ENCODE data around the gene MDM1. TPM values are rescaled to one million over a fixed set of nuclear protein-coding genes. Genes with fewer than 3 reads are reported as not detected.
A peak's percentile ranks its signal among the peaks of the same experiment; 100 is the strongest.

The MDM1 gene
- total RNA-seq, 1 donor from 2014 or later: 10.5 TPM

DNA sequence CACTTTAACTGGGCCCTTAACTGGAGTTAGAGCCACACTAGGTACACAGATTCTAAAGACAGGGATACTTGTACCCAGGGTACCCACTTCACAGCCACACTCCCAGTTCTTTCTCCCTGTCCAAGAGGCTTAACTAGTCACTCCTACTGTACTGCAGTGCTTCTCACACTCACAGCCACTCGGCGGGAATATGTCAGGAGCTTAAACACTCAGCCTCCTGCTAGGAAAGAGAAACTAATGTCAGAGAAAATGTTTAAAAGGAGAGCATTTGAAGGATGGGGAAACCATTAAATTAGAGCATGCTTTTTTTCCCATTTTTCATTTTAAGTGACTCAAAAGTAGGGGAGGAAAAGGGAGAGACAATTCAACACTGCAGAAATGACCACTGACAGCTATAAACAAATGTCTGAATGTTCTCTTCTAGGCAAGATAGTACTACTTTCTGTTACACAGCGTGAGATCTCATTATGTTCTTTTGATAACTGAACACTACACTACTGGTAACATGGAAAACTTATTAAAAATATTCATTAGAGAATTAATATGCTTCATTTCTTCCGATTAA is 22.9 kb upstream of the MDM1 start:
- TF ChIP-seq, protein P1, sequence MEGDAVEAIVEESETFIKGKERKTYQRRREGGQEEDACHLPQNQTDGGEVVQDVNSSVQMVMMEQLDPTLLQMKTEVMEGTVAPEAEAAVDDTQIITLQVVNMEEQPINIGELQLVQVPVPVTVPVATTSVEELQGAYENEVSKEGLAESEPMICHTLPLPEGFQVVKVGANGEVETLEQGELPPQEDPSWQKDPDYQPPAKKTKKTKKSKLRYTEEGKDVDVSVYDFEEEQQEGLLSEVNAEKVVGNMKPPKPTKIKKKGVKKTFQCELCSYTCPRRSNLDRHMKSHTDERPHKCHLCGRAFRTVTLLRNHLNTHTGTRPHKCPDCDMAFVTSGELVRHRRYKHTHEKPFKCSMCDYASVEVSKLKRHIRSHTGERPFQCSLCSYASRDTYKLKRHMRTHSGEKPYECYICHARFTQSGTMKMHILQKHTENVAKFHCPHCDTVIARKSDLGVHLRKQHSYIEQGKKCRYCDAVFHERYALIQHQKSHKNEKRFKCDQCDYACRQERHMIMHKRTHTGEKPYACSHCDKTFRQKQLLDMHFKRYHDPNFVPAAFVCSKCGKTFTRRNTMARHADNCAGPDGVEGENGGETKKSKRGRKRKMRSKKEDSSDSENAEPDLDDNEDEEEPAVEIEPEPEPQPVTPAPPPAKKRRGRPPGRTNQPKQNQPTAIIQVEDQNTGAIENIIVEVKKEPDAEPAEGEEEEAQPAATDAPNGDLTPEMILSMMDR (IDR thresholded peaks at IDR 0.05): no peak
- H3K27me3 ChIP-seq: no peaks in the 10 kb centered on the region
- DNase-seq: no peak
- no peak overlapping the region for H3K4me3 ChIP-seq
- intact Hi-C loops (cut with DNase I): loop anchor here (10.0 kb wide), 1 partner anchor 330 kb away; the partner anchor contains the start of gene NUP107
- no peaks in the 10 kb centered on the region for H3K9me3 ChIP-seq
- no peak overlapping the region for H3K27ac ChIP-seq
- ATAC-seq: peak; percentile 18
- H3K4me1 ChIP-seq: peaks cover 14% of the 10 kb centered on the region
- no peaks in the 10 kb centered on the region for H3K36me3 ChIP-seq

DNA sequence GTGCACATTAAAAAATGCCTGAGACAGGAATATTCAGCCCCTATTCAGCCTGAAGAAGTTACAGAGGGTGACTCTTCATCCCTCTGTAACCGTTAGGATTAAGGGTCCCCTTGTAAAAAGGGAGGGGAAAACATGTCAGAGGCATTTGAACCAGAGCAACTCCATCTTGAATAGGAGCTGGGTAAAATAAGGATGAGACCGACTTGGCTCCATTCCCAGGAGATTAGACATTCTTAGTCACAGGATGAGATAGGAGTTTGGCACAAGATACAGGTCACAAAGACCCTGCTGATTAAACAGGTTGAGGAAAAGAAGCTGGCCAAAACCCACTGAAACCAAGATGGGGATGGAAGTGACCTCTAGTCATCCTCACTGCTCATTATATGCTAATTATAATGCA is 19.9 kb upstream of the MDM1 start:
- no peaks in the 10 kb centered on the region for H3K9me3 ChIP-seq
- H3K4me3 ChIP-seq: no peak overlapping the region
- H3K27me3 ChIP-seq: no peaks in the 10 kb centered on the region
- no peak overlapping the region for H3K27ac ChIP-seq
- no peaks in the 10 kb centered on the region for H3K4me1 ChIP-seq
- no peak for ATAC-seq
- no peaks in the 10 kb centered on the region for H3K36me3 ChIP-seq
- TF ChIP-seq, protein P1 (IDR thresholded peaks at IDR 0.05): no peak
- intact Hi-C loops (cut with DNase I): loop anchor here (10.0 kb wide), 1 partner anchor 333 kb away; the partner anchor contains the start of gene NUP107
- no peak for DNase-seq

DNA sequence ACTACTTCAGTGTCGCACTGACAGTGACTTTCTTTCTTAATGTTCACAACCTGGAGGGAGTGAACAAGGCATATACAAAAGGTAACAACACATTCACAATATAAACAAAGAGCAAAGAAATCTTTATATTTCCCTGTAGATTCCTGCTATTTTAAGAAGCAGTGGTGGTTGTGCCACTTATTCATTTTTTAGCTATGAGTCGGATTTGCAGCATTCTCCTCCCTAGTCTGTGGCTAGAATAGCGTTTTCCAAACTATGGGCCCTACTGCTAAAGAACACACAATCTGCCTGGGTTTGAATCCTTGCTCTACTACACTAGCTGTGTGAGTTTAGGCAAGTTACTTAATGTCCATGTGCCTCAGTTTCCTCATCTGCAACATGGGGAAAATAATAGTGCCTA is 18.6 kb upstream of the MDM1 start:
- TF ChIP-seq, protein P1 (IDR thresholded peaks at IDR 0.05): no peak
- H3K9me3 ChIP-seq: no peaks in the 10 kb centered on the region
- no peak overlapping the region for H3K4me3 ChIP-seq
- intact Hi-C loops (cut with DNase I): loop anchor here (10.0 kb wide), 1 partner anchor 334 kb away; the partner anchor contains the start of gene NUP107
- no peaks in the 10 kb centered on the region for H3K4me1 ChIP-seq
- no peaks in the 10 kb centered on the region for H3K27me3 ChIP-seq
- DNase-seq: no peak
- H3K27ac ChIP-seq: no peak overlapping the region
- ATAC-seq: no peak
- H3K36me3 ChIP-seq: no peaks in the 10 kb centered on the region

DNA sequence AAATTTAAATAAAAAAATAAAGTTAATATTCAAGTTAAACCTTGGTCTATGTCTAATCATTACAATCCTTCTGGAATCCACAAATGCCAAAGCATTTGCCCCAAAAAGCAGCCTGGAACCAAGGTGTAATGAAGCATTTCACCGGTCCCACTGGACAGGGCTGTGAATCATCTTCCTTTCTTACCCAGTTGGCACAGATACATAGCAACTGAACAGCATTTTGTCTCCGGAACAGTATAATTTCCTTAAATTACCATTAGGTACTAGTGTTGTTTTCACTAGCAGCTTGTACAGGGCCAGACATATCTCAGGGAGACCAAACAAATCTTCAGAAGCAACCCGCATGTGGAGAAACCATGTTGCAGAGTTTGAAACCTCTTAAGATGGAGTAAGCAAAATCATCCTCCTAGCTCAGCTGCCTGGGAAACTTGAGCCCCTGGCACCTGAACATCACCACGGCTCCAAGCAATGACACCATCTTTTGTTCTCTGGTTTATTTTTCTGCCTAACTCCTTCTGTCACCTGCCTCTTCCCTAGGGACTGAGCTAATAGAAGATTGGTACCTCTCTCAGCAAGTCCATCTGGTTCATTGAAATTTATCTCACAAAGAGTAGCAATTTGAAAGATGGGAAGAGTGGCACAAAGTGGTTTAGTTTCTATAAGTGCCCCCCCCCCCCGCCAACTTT is 17.9 kb upstream of the MDM1 start:
- no peak overlapping the region for H3K4me3 ChIP-seq
- H3K4me1 ChIP-seq: no peaks in the 10 kb centered on the region
- ATAC-seq: no peak
- intact Hi-C loops (cut with DNase I): loop anchor here (10.0 kb wide), 1 partner anchor 335 kb away; the partner anchor contains the start of gene NUP107
- no peak for DNase-seq
- no peak overlapping the region for H3K27ac ChIP-seq
- no peaks in the 10 kb centered on the region for H3K9me3 ChIP-seq
- no peaks in the 10 kb centered on the region for H3K27me3 ChIP-seq
- no peaks in the 10 kb centered on the region for H3K36me3 ChIP-seq
- TF ChIP-seq, protein P1 (IDR thresholded peaks at IDR 0.05): no peak

DNA sequence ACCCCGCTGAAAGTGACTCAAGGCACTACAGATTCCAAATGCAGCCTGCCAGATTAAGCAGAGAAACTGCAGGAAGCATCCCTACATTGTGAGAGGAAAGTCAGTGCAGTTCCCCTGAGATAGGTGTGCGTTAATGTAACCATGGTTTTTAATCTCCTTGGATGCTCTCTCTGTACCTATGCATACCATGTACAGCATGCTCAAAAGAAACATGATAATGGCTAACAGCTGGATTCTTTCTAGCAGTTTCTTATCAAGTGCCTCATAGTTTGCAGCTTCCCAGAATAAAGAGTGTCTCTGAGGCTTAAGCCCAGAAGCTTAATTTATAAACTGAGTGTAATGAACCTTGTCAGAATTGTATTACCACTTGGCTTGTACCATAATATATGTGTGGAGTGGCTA is 17.1 kb upstream of the MDM1 start:
- Histone ChIP-seq H3K27me3 (no peaks in the 10 kb centered on the region), H3K4me1 (no peaks in the 10 kb centered on the region), H3K9me3 (no peaks in the 10 kb centered on the region), H3K36me3 (no peaks in the 10 kb centered on the region), H3K4me3 (no peak overlapping the region), H3K27ac (no peak overlapping the region)
- DNase-seq: no peak
- intact Hi-C loops (cut with DNase I): no loop called here
- no peak for ATAC-seq
- TF ChIP-seq, protein P1 (IDR thresholded peaks at IDR 0.05): no peak
